H9 (cell line): ENCODE results near the gene ZBTB44. TPM values are rescaled to one million over a fixed set of nuclear protein-coding genes. Genes with fewer than 3 reads are reported as not detected.

ENCODE experiments used
- DNase-seq: peaks from one replicate; pipeline ENCODE4 v3.0.0-alpha.2; 2017
- H2AFZ ChIP-seq: one replicate; pipeline ENCODE4 v1.6.1; 2013; ENCODE audit warnings: mild to moderate bottlenecking, low read length, control low read depth, moderate library complexity
- H2AK5ac ChIP-seq: 2 replicates; pipeline ENCODE4 v1.6.1; 2013; ENCODE audit warnings: low read length, control low read depth, mixed read lengths; ENCODE audit not compliant: insufficient read length
- H2BK120ac ChIP-seq: one replicate; pipeline ENCODE4 v1.6.1; 2013; ENCODE audit warnings: low read depth, mild to moderate bottlenecking, low read length, control low read depth, inconsistent platforms; ENCODE audit not compliant: poor library complexity, severe bottlenecking
- H2BK12ac ChIP-seq: 2 replicates; pipeline ENCODE4 v1.6.1; 2013; ENCODE audit warnings: low read length, control low read depth, mixed read lengths, low read depth; ENCODE audit not compliant: insufficient read length
- H2BK15ac ChIP-seq: 2 replicates; pipeline ENCODE4 v1.6.1; 2013; ENCODE audit warnings: low read depth, low read length, control low read depth
- H2BK20ac ChIP-seq: one replicate; pipeline ENCODE4 v1.6.1; 2013; ENCODE audit warnings: low read depth, mild to moderate bottlenecking, low read length, control low read depth, inconsistent platforms; ENCODE audit not compliant: poor library complexity, severe bottlenecking
- H2BK5ac ChIP-seq: 2 replicates; pipeline ENCODE4 v1.6.1; 2013; ENCODE audit warnings: low read length, control low read depth, mixed read lengths; ENCODE audit not compliant: insufficient read length
- H3K14ac ChIP-seq: 2 replicates; pipeline ENCODE4 v1.6.1; 2013; ENCODE audit warnings: low read length, control low read depth; ENCODE audit not compliant: insufficient read depth
- H3K18ac ChIP-seq: 2 replicates; pipeline ENCODE4 v1.6.1; 2013; ENCODE audit warnings: low read depth, mild to moderate bottlenecking, mixed read lengths, low read length, control low read depth; ENCODE audit not compliant: insufficient read length
- H3K23ac ChIP-seq: 2 replicates; pipeline ENCODE4 v1.6.1; 2013; ENCODE audit warnings: low read length, control low read depth, mixed read lengths, low read depth; ENCODE audit not compliant: insufficient read length
- H3K23me2 ChIP-seq: 2 replicates; pipeline ENCODE4 v1.6.1; 2013; ENCODE audit warnings: low read depth, mild to moderate bottlenecking, mixed read lengths, low read length, control low read depth; ENCODE audit not compliant: insufficient read length, poor library complexity, severe bottlenecking
- H3K27ac ChIP-seq: 2 replicates; pipeline ENCODE4 v1.5.1; 2013; ENCODE audit warnings: low read length, control low read depth, mixed read lengths, low read depth; ENCODE audit not compliant: insufficient read length
- H3K27me3 ChIP-seq: 2 replicates; pipeline ENCODE4 v1.6.1; 2013; ENCODE audit warnings: low read length, control low read depth, inconsistent platforms; ENCODE audit not compliant: insufficient read depth
- H3K4ac ChIP-seq: 2 replicates; pipeline ENCODE4 v1.6.1; 2013; ENCODE audit warnings: low read depth, mild to moderate bottlenecking, control low read depth, inconsistent platforms, low read length, moderate library complexity
- H3K4me1 ChIP-seq: 2 replicates; pipeline ENCODE4 v1.6.1; 2013; ENCODE audit warnings: low read length, control low read depth, inconsistent platforms; ENCODE audit not compliant: insufficient read depth
- H3K4me2 ChIP-seq: 2 replicates; pipeline ENCODE4 v1.6.1; 2013; ENCODE audit warnings: low read length, control low read depth, mixed read lengths; ENCODE audit not compliant: insufficient read length, insufficient read depth
- H3K56ac ChIP-seq: 2 replicates; pipeline ENCODE4 v1.6.1; 2013; ENCODE audit warnings: low read depth, mild to moderate bottlenecking, mixed read lengths, low read length, control low read depth; ENCODE audit not compliant: insufficient read length
- H3K79me1 ChIP-seq: 2 replicates; pipeline ENCODE4 v1.6.1; 2013; ENCODE audit warnings: low read depth, mild to moderate bottlenecking, moderate library complexity, low read length, control low read depth, inconsistent platforms; ENCODE audit not compliant: insufficient read depth, poor library complexity, severe bottlenecking
- H3K79me2 ChIP-seq: 2 replicates; pipeline ENCODE4 v1.6.1; 2013; ENCODE audit warnings: low read length, control low read depth, inconsistent platforms; ENCODE audit not compliant: insufficient read depth
- H3K9ac ChIP-seq: 2 replicates; pipeline ENCODE4 v1.6.1; 2013; ENCODE audit warnings: low read length, control low read depth, mixed read lengths; ENCODE audit not compliant: insufficient read length; ENCODE audit errors: extremely low read depth
- H3K9me3 ChIP-seq: one replicate; pipeline ENCODE4 v1.6.1; 2013; ENCODE audit warnings: low read depth, low read length, inconsistent platforms; ENCODE audit not compliant: control insufficient read depth
- H3T11ph ChIP-seq: one replicate; pipeline ENCODE4 v1.6.1; 2013; ENCODE audit warnings: mild to moderate bottlenecking, low read length, control low read depth, inconsistent platforms
- H4K20me1 ChIP-seq: one replicate; pipeline ENCODE4 v1.6.1; 2013; ENCODE audit not compliant: control insufficient read depth, insufficient read length, insufficient read depth
- H4K5ac ChIP-seq: 2 replicates; pipeline ENCODE4 v1.6.1; 2013; ENCODE audit warnings: low read depth, mild to moderate bottlenecking, mixed read lengths, low read length, control low read depth; ENCODE audit not compliant: insufficient read length
- H4K8ac ChIP-seq: replicated peaks from 2 replicates; pipeline ENCODE4 v1.6.1; 2013; ENCODE audit warnings: low read length, control low read depth, mixed read lengths, low read depth; ENCODE audit not compliant: insufficient read length
- H4K91ac ChIP-seq: 2 replicates; pipeline ENCODE4 v1.6.1; 2013; ENCODE audit warnings: low read depth, mild to moderate bottlenecking, moderate library complexity, mixed read lengths, low read length, control low read depth; ENCODE audit not compliant: insufficient read length
- H3K27ac Mint-ChIP-seq, 3 experiments: 2 replicates in 2 of 3; 3 replicates in 1 of 3; pipeline ENCODE4 v1.8.0; 2020 to 2021; ENCODE audit warnings: mixed read lengths in 3 of 3, mild to moderate bottlenecking in 1 of 3, moderate library complexity in 1 of 3
- H3K27me3 Mint-ChIP-seq: 2 replicates; pipeline ENCODE4 v1.8.0; 2021; ENCODE audit warnings: low read depth, mild to moderate bottlenecking, moderate library complexity, mixed read lengths
- H3K36me3 Mint-ChIP-seq, 3 experiments: 2 replicates in 2 of 3; 3 replicates in 1 of 3; pipeline ENCODE4 v1.8.0; 2020 to 2021; ENCODE audit warnings: low read depth in 3 of 3, mixed read lengths in 3 of 3; ENCODE audit not compliant: insufficient read depth in 1 of 3
- H3K4me1 Mint-ChIP-seq, 2 experiments: 2 replicates each; pipeline ENCODE4 v1.8.0; 2020; ENCODE audit warnings: mixed read lengths in 2 of 2
- H3K4me3 Mint-ChIP-seq, 2 experiments: 2 replicates in 1 of 2; 3 replicates in 1 of 2; pipeline ENCODE4 v1.8.0; 2020 to 2021; ENCODE audit warnings: mild to moderate bottlenecking in 2 of 2, mixed read lengths in 2 of 2, moderate library complexity in 1 of 2
- H3K9me3 Mint-ChIP-seq, 2 experiments: 2 replicates in 1 of 2; 3 replicates in 1 of 2; pipeline ENCODE4 v1.8.0; 2020; ENCODE audit warnings: mild to moderate bottlenecking in 2 of 2, mixed read lengths in 2 of 2, moderate library complexity in 1 of 2
- WGBS: extraction: QIAGEN DNeasy Blood & Tissue Kit; methylation state at CpG from one replicate; pipeline ENCODE4 v1.1.7; 2013; ENCODE audit warnings: missing lambda C conversion rate, low lambda C conversion rate, mixed read lengths; ENCODE audit not compliant: insufficient read length; ENCODE audit errors: extremely low coverage; 5-methylcytosine and 5-hydroxymethylcytosine counted together
- total RNA-seq: library from RNA; stranded (reverse); gene quantifications from 2 replicates; pipeline ENCODE4 v1.2.1, GENCODE V29; 2021
- TF ChIP-seq, protein P1 (sequence below): fragments of 200-600 bp; sonication (generic); conservative IDR thresholded peaks from 3 replicates; pipeline ENCODE4 v1.8.0; 2021; ENCODE audit warnings: antibody characterized with exemption, mild to moderate bottlenecking

Gene ZBTB44
- total RNA-seq, 1 experiment from 2014 or later = 67.7 TPM

DNA sequence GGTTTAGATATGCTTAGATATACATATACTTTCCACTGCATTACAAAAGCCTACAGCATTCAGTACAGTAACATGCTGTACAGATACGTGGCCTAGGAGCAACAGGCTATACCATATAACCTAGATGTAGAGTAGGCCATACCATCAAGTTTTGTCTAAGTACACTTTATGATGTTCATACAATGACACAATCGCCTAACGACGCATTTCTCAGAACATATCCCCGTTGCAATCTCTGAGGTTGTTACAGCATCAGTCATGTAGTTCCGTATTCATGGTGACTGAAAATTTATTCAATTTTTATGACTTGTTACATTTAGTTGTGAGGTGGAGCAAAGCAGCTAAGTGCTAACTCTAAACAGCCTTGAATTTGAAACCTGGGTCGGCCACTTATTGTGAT lies 6.7 kb downstream of the ZBTB44 start:
- H3K23ac ChIP-seq = no peak overlapping the region
- peaks cover 22 to 23% of the 10 kb centered on the region in 2 experiments for H3K4me1 Mint-ChIP-seq

More for the DNA sequence above, 6.7 kb downstream of the ZBTB44 start:
- WGBS = no CpG with 5 or more reads among the region's 7 CpGs
- Histone ChIP-seq H2AFZ (no peak overlapping the region), H3K18ac (no peak overlapping the region), H4K20me1 (no peaks in the 10 kb centered on the region), H2BK5ac (no peak overlapping the region), H3K79me2 (peaks cover 60% of the 10 kb centered on the region; the same call in 1 of the 2 replicates), H3K4me1 (no peaks in the 10 kb centered on the region; the same call in 1 of the 2 replicates), H3K4ac (no peak overlapping the region), H2BK12ac (no peak overlapping the region), H2BK120ac (no peak overlapping the region), H3K27me3 (no peaks in the 10 kb centered on the region), H2AK5ac (no peak overlapping the region), H3K27ac (no peak overlapping the region), H3K14ac (no peak overlapping the region), H4K8ac (no peak overlapping the region), H3K9me3 (no peaks in the 10 kb centered on the region), H2BK20ac (no peak overlapping the region), H3K23me2 (no peaks in the 10 kb centered on the region), H4K5ac (no peak overlapping the region), H4K91ac (no peak overlapping the region), H3K56ac (no peak overlapping the region), H3T11ph (no peak overlapping the region), H3K4me2 (no peak overlapping the region), H2BK15ac (no peak overlapping the region), H3K79me1 (peaks cover 4% of the 10 kb centered on the region), H3K9ac (no peak overlapping the region)
- Mint-ChIP-seq H3K36me3 (peaks cover 37 to 47% (median 46%) of the 10 kb centered on the region in 3 experiments), H3K4me3 (no peak overlapping the region), H3K27me3 (no peaks in the 10 kb centered on the region), H3K9me3 (peaks cover 35 to 40% of the 10 kb centered on the region in 2 experiments), H3K27ac (no peak overlapping the region)
- DNase-seq = no peak
- TF ChIP-seq, protein P1, sequence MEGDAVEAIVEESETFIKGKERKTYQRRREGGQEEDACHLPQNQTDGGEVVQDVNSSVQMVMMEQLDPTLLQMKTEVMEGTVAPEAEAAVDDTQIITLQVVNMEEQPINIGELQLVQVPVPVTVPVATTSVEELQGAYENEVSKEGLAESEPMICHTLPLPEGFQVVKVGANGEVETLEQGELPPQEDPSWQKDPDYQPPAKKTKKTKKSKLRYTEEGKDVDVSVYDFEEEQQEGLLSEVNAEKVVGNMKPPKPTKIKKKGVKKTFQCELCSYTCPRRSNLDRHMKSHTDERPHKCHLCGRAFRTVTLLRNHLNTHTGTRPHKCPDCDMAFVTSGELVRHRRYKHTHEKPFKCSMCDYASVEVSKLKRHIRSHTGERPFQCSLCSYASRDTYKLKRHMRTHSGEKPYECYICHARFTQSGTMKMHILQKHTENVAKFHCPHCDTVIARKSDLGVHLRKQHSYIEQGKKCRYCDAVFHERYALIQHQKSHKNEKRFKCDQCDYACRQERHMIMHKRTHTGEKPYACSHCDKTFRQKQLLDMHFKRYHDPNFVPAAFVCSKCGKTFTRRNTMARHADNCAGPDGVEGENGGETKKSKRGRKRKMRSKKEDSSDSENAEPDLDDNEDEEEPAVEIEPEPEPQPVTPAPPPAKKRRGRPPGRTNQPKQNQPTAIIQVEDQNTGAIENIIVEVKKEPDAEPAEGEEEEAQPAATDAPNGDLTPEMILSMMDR = no peak
